BJ (cell line): ENCODE measurements around the gene CAMK4. TPM values are rescaled to one million over a fixed set of nuclear protein-coding genes. Genes with fewer than 3 reads are reported as not detected.

Source experiments
- CTCF ChIA-PET: fragments of 350-600 bp; formaldehyde crosslinking; extraction: SDS; loops from one replicate; lab custom pipeline; 2021; ENCODE audit warnings: antibody characterized with exemption, inconsistent platforms; lab: Yijun Ruan, JAX
- POLR2A ChIA-PET: fragments of 300-600 bp; sonication (Branson Sonifier 250); formaldehyde crosslinking; extraction: SDS; loops from one replicate; lab custom pipeline; 2021; ENCODE audit warnings: antibody characterized with exemption; lab: Charles Lee
- DNase-seq: peaks from one replicate; pipeline ENCODE4 v3.0.0-alpha.2; 2011; ENCODE audit warnings: low read depth
- H3K27me3 ChIP-seq: 2 replicates; pipeline ENCODE4 v1.6.0; 2011; ENCODE audit warnings: low read length; ENCODE audit not compliant: control insufficient read depth, insufficient read depth
- H3K36me3 ChIP-seq: 2 replicates; pipeline ENCODE4 v1.5.1; 2011; ENCODE audit warnings: low read length; ENCODE audit not compliant: control insufficient read depth, insufficient read depth
- H3K4me3 ChIP-seq: 2 replicates; pipeline ENCODE4 v1.5.1; 2011; ENCODE audit warnings: low read depth, mild to moderate bottlenecking, control low read depth, low read length
- polyA plus RNA-seq: library from polyadenylated mRNA; depleted of rRNA; stranded (reverse); fragments of >200 nt; gene quantifications from 2 replicates; pipeline ENCODE4 v1.2.3, GENCODE V29; 2011
- TF ChIP-seq, protein P1 (sequence below): IDR thresholded peaks from 2 replicates; pipeline ENCODE4 v1.5.1; 2011; ENCODE audit warnings: low read depth, mild to moderate bottlenecking, control low read depth, inconsistent platforms, low read length, moderate library complexity; ENCODE audit not compliant: insufficient read depth

Gene CAMK4
- polyA plus RNA-seq, 1 experiment, result 0.78 TPM

DNA sequence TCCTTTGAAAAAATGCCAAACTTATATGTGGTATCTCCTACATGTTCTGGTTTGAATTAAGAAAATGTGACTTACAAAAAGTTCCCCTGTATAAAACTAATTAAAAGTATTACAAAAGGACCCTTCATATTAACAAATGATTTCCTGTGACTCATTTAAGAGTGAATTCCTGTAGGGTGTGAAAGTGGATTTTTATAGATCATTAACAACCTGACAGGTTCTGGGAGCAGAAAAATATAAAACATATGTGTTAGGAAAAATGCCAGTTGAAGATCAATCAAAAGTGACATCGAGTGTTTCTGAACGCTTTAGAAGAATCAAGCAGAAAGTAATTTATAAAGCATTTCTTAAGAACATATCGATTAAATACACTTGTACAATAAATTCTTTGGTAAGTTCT is 35.5 kb downstream of the CAMK4 start:
- TF ChIP-seq, protein P1, sequence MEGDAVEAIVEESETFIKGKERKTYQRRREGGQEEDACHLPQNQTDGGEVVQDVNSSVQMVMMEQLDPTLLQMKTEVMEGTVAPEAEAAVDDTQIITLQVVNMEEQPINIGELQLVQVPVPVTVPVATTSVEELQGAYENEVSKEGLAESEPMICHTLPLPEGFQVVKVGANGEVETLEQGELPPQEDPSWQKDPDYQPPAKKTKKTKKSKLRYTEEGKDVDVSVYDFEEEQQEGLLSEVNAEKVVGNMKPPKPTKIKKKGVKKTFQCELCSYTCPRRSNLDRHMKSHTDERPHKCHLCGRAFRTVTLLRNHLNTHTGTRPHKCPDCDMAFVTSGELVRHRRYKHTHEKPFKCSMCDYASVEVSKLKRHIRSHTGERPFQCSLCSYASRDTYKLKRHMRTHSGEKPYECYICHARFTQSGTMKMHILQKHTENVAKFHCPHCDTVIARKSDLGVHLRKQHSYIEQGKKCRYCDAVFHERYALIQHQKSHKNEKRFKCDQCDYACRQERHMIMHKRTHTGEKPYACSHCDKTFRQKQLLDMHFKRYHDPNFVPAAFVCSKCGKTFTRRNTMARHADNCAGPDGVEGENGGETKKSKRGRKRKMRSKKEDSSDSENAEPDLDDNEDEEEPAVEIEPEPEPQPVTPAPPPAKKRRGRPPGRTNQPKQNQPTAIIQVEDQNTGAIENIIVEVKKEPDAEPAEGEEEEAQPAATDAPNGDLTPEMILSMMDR, result no peak
- Histone ChIP-seq H3K36me3 (no peaks in the 10 kb centered on the region), H3K27me3 (no peaks in the 10 kb centered on the region), H3K4me3 (no peak overlapping the region)
- CTCF ChIA-PET, result no interaction called here
- no peak for DNase-seq
- POLR2A ChIA-PET, result no interaction called here

DNA sequence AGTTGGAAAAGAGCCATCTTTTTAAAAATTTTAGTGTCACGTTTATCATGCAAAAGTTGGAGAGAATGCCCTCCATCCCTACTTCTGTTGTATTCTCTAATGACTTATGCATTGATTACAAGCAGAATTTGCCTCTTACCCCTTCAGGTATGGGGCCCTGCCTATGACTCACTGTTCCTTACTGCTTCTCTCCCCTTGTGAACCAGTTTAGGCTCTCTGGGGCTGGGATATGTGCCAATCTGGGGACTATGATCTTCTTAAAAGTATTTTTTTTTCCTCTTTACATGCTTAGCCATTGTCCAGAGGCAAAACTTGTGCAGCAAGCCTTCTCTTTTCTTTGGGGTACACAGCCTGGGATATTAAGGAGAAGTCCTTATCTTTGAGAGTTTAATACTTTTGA is 37.4 kb downstream of the CAMK4 start:
- ChIA-PET POLR2A (no interaction called here), CTCF (no interaction called here)
- no peak overlapping the region for H3K4me3 ChIP-seq
- no peaks in the 10 kb centered on the region for H3K27me3 ChIP-seq
- TF ChIP-seq, protein P1, result no peak
- H3K36me3 ChIP-seq, result no peaks in the 10 kb centered on the region
- DNase-seq, result no peak

DNA sequence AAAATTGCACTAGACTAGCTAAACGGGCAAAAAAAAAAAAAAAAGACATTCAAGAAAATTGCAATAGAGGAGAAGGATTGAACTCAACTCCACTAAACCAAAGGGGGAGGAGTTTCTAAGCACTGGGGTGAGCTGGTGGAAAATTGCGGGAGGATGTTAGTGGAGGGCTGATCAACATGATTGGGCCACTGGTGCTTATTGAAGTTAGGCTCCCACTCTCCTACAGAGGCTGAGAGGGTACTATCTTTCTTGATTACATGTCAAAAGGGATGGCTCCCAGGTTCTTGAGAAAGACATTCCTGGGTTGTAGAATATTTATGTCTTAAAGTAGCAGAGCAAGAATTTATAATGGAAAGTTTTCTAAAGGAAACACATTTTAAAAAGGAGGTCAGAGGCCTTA is 38.0 kb downstream of the CAMK4 start:
- ChIA-PET CTCF (interaction anchor here (0.7 kb wide), 1 partner anchor 300 kb away, joined by 6 read pairs; no protein-coding TSS in a partner anchor), POLR2A (no interaction called here)
- TF ChIP-seq, protein P1, result no peak
- Histone ChIP-seq H3K4me3 (no peak overlapping the region), H3K36me3 (no peaks in the 10 kb centered on the region), H3K27me3 (no peaks in the 10 kb centered on the region)
- DNase-seq, result no peak

DNA sequence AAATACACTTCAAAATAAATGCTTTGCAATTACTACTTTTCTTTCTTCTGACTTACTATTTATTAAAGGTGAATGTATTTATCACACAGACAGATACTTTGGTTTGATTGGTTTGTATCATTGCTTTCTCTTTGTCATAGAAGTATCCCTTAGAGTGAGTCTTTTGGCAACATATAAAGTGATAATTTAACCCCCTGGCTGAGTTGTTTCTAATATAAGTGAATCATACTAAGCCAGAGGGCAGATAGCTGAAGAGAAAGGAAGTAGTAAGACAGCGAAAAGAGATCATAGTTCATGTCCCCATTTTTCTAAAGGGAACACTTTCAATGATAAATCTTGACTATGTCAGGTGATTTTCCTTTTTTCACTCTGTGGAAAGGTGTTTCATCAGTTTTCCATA is 38.6 kb downstream of the CAMK4 start:
- no peak for DNase-seq
- no peaks in the 10 kb centered on the region for H3K27me3 ChIP-seq
- CTCF ChIA-PET, result no interaction called here
- H3K4me3 ChIP-seq, result no peak overlapping the region
- POLR2A ChIA-PET, result no interaction called here
- H3K36me3 ChIP-seq, result no peaks in the 10 kb centered on the region
- TF ChIP-seq, protein P1, result no peak

DNA sequence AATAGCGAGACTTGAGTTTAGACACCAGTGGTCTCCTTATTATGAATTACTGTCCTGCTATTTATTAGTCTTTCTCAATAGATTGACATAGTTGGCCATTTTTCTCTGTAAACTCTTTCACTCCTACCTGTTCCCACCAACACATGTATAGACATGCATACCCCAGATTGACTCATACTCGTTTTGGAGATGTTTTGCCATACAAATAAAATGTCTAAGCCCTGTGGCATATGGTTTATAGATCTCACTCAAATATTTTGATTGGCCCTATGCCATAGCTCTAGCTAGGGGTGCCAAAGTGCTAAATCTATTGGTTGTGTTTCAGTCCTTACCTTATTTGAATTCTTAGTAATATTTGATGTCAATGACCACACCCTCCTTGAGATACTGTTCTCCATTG is 42.3 kb downstream of the CAMK4 start:
- POLR2A ChIA-PET, result no interaction called here
- Histone ChIP-seq H3K27me3 (no peaks in the 10 kb centered on the region), H3K4me3 (no peak overlapping the region), H3K36me3 (no peaks in the 10 kb centered on the region)
- DNase-seq, result no peak
- TF ChIP-seq, protein P1, result no peak
- CTCF ChIA-PET, result no interaction called here
